ENCODE results near the gene IQCH.

The IQCH gene

GRCh38 chr15:67548862-67549651 is 294.5 kb downstream of the IQCH start:
- no peak for TF ChIP-seq EZH2phosphoT487 (IDR thresholded peaks at IDR 0.05; ENCODE audit: low read length)
- no peak for TF ChIP-seq EZH2 (optimal IDR thresholded peaks at IDR 0.05; ENCODE audit: low read depth, low read length)
- TF ChIP-seq CTCF (IDR thresholded peaks at IDR 0.05; ENCODE audit: low read length) = no peak
- Histone ChIP-seq H3K4me2 (ENCODE audit: low read depth, low read length) (no peak overlapping the region), H3K36me3 (replicated peaks; ENCODE audit: insufficient read depth, low read length) (peaks cover 2% of the 10 kb centered on the region; the same call in 1 of the 2 replicates), H3K27ac (ENCODE audit: low read length) (no peak overlapping the region), H2AFZ (ENCODE audit: low read length) (no peak overlapping the region), H3K9me3 (replicated peaks; ENCODE audit: insufficient read depth, low read length) (no peaks in the 10 kb centered on the region), H3F3A (ENCODE audit: insufficient read depth, low read length) (no peaks in the 10 kb centered on the region), H4K20me1 (ENCODE audit: insufficient read depth, low read length) (no peaks in the 10 kb centered on the region), H3K27me3 (replicated peaks; ENCODE audit: insufficient read depth, low read length) (no peaks in the 10 kb centered on the region), H3K9ac (ENCODE audit: low read length) (no peak overlapping the region), H3K79me2 (ENCODE audit: low read length) (no peaks in the 10 kb centered on the region), H3K9me2 (replicated peaks; ENCODE audit: insufficient read depth, low read length) (no peaks in the 10 kb centered on the region), H3K4me3 (ENCODE audit: low read length) (no peak overlapping the region), H3K4me1 (ENCODE audit: low read length) (no peaks in the 10 kb centered on the region)
- DNase-seq = no peak

GRCh38 chr15:67549736-67550135 is 295.1 kb downstream of the IQCH start:
- DNase-seq = no peak
- no peak overlapping the region for H3K9ac ChIP-seq (ENCODE audit: low read length)
- no peak overlapping the region for H2AFZ ChIP-seq (ENCODE audit: low read length)
- no peaks in the 10 kb centered on the region for H3K27me3 ChIP-seq (replicated peaks; ENCODE audit: insufficient read depth, low read length)
- no peaks in the 10 kb centered on the region for H3K79me2 ChIP-seq (ENCODE audit: low read length)
- H3K9me2 ChIP-seq (replicated peaks; ENCODE audit: insufficient read depth, low read length) = no peaks in the 10 kb centered on the region
- no peak overlapping the region for H3K4me3 ChIP-seq (ENCODE audit: low read length)
- no peak overlapping the region for H3K27ac ChIP-seq (ENCODE audit: low read length)
- H3K36me3 ChIP-seq (replicated peaks; ENCODE audit: insufficient read depth, low read length) = peaks cover 2% of the 10 kb centered on the region; the same call in 1 of the 2 replicates
- H3K4me2 ChIP-seq (ENCODE audit: low read depth, low read length) = no peak overlapping the region
- no peaks in the 10 kb centered on the region for H3K9me3 ChIP-seq (replicated peaks; ENCODE audit: insufficient read depth, low read length)
- no peaks in the 10 kb centered on the region for H3K4me1 ChIP-seq (ENCODE audit: low read length)
- no peaks in the 10 kb centered on the region for H3F3A ChIP-seq (ENCODE audit: insufficient read depth, low read length)
- TF ChIP-seq EZH2phosphoT487 (IDR thresholded peaks at IDR 0.05; ENCODE audit: low read length) (no peak), CTCF (IDR thresholded peaks at IDR 0.05; ENCODE audit: low read length) (no peak), EZH2 (optimal IDR thresholded peaks at IDR 0.05; ENCODE audit: low read depth, low read length) (no peak)
- no peaks in the 10 kb centered on the region for H4K20me1 ChIP-seq (ENCODE audit: insufficient read depth, low read length)

GRCh38 chr15:67550522-67550921 is 295.9 kb downstream of the IQCH start:
- Histone ChIP-seq H3K9ac (ENCODE audit: low read length) (no peak overlapping the region), H3K27me3 (replicated peaks; ENCODE audit: insufficient read depth, low read length) (no peaks in the 10 kb centered on the region), H3K9me2 (replicated peaks; ENCODE audit: insufficient read depth, low read length) (no peaks in the 10 kb centered on the region), H3K36me3 (replicated peaks; ENCODE audit: insufficient read depth, low read length) (peaks cover 2% of the 10 kb centered on the region; the same call in 1 of the 2 replicates), H3K4me1 (ENCODE audit: low read length) (no peaks in the 10 kb centered on the region), H3F3A (ENCODE audit: insufficient read depth, low read length) (no peaks in the 10 kb centered on the region), H3K27ac (ENCODE audit: low read length) (no peak overlapping the region), H3K9me3 (replicated peaks; ENCODE audit: insufficient read depth, low read length) (no peaks in the 10 kb centered on the region), H3K79me2 (ENCODE audit: low read length) (no peaks in the 10 kb centered on the region), H3K4me3 (ENCODE audit: low read length) (no peak overlapping the region), H4K20me1 (ENCODE audit: insufficient read depth, low read length) (no peaks in the 10 kb centered on the region), H2AFZ (ENCODE audit: low read length) (no peak overlapping the region), H3K4me2 (ENCODE audit: low read depth, low read length) (no peak overlapping the region)
- no peak for DNase-seq
- TF ChIP-seq EZH2 (optimal IDR thresholded peaks at IDR 0.05; ENCODE audit: low read depth, low read length) (no peak), EZH2phosphoT487 (IDR thresholded peaks at IDR 0.05; ENCODE audit: low read length) (no peak), CTCF (IDR thresholded peaks at IDR 0.05; ENCODE audit: low read length) (no peak)
